ENCODE measurements around the gene FBXW11.

Gene FBXW11

DNA sequence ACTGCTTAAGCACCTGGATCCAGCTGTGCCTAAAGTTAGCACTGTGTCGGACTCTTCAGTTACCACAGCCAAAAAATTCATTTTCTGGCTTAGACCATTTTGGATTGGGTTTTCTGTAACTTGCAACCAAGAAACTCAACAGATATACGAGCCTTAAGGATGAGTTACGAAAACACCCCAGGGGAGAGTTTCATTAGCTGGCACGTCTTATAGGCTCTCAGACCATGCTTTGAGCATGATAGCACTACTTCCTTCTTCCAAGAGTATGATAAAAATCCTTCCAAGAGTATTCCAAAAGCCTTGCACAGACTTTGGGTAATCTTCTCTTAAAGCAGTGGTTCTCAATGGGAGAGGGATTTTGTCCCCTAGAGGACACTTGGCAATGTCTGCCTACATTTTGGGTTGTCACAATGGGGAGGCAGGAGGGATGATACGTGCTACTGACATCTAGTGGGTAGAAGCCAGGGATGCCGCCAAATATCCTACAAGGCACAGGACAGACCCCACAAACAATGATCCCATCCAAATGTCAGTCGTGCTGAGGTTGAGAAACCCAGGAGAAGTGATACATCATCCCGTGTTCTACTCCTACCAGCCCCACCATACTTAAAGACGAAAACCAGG, 156.0 kb downstream of the FBXW11 start:
- Histone ChIP-seq H3K4me1 (ENCODE audit: control insufficient read depth in 1 of 2, insufficient read depth in 2 of 2, low read length in 2 of 2) (no peaks in the 10 kb centered on the region), H3K9ac (ENCODE audit: low read depth in 1 of 2, low read length in 2 of 2) (no peak overlapping the region), H3K27ac (ENCODE audit: low read depth, low read length) (no peak overlapping the region), H3K4me3 (ENCODE audit: low read depth in 1 of 2, low read length in 2 of 2) (no peak overlapping the region), H3K36me3 (ENCODE audit: control insufficient read depth in 1 of 2, insufficient read depth in 2 of 2, low read length in 2 of 2) (no peaks in the 10 kb centered on the region), H3K27me3 (ENCODE audit: control insufficient read depth in 1 of 2, insufficient read depth in 2 of 2, low read length in 2 of 2) (no peaks in the 10 kb centered on the region), H3K9me3 (ENCODE audit: control insufficient read depth in 1 of 2, low read length in 2 of 2) (no peaks in the 10 kb centered on the region)

- Histone ChIP-seq H3K36me3 (ENCODE audit: control insufficient read depth in 1 of 2, insufficient read depth in 2 of 2, low read length in 2 of 2) (no peaks in the 10 kb centered on the region), H3K9ac (ENCODE audit: low read depth in 1 of 2, low read length in 2 of 2) (no peak overlapping the region), H3K27ac (ENCODE audit: low read depth, low read length) (no peak overlapping the region), H3K4me1 (ENCODE audit: control insufficient read depth in 1 of 2, insufficient read depth in 2 of 2, low read length in 2 of 2) (no peaks in the 10 kb centered on the region), H3K9me3 (ENCODE audit: control insufficient read depth in 1 of 2, low read length in 2 of 2) (no peaks in the 10 kb centered on the region), H3K27me3 (ENCODE audit: control insufficient read depth in 1 of 2, insufficient read depth in 2 of 2, low read length in 2 of 2) (no peaks in the 10 kb centered on the region), H3K4me3 (ENCODE audit: low read depth in 1 of 2, low read length in 2 of 2) (no peak overlapping the region)
Measured at GRCh38 chr5:171849585-171850323, 156.7 kb downstream of the FBXW11 start.

- H3K9ac ChIP-seq (ENCODE audit: low read depth in 1 of 2, low read length in 2 of 2), result no peak overlapping the region
- no peaks in the 10 kb centered on the region for H3K27me3 ChIP-seq (ENCODE audit: control insufficient read depth in 1 of 2, insufficient read depth in 2 of 2, low read length in 2 of 2)
- no peaks in the 10 kb centered on the region for H3K4me1 ChIP-seq (ENCODE audit: control insufficient read depth in 1 of 2, insufficient read depth in 2 of 2, low read length in 2 of 2)
- no peaks in the 10 kb centered on the region for H3K36me3 ChIP-seq (ENCODE audit: control insufficient read depth in 1 of 2, insufficient read depth in 2 of 2, low read length in 2 of 2)
- no peaks in the 10 kb centered on the region for H3K9me3 ChIP-seq (ENCODE audit: control insufficient read depth in 1 of 2, low read length in 2 of 2)
- no peak overlapping the region for H3K27ac ChIP-seq (ENCODE audit: low read depth, low read length)
- no peak overlapping the region for H3K4me3 ChIP-seq (ENCODE audit: low read depth in 1 of 2, low read length in 2 of 2)
Measured at GRCh38 chr5:171848911-171849520, 157.4 kb downstream of the FBXW11 start.

GRCh38 chr5:171848486-171848885, 158.0 kb downstream of the FBXW11 start:
- Histone ChIP-seq H3K27me3 (ENCODE audit: control insufficient read depth in 1 of 2, insufficient read depth in 2 of 2, low read length in 2 of 2) (no peaks in the 10 kb centered on the region), H3K4me3 (ENCODE audit: low read depth in 1 of 2, low read length in 2 of 2) (no peak overlapping the region), H3K27ac (ENCODE audit: low read depth, low read length) (no peak overlapping the region), H3K9ac (ENCODE audit: low read depth in 1 of 2, low read length in 2 of 2) (no peak overlapping the region), H3K9me3 (ENCODE audit: control insufficient read depth in 1 of 2, low read length in 2 of 2) (no peaks in the 10 kb centered on the region), H3K4me1 (ENCODE audit: control insufficient read depth in 1 of 2, insufficient read depth in 2 of 2, low read length in 2 of 2) (no peaks in the 10 kb centered on the region), H3K36me3 (ENCODE audit: control insufficient read depth in 1 of 2, insufficient read depth in 2 of 2, low read length in 2 of 2) (no peaks in the 10 kb centered on the region)

GRCh38 chr5:171848006-171848405, 158.4 kb downstream of the FBXW11 start:
- Histone ChIP-seq H3K9me3 (ENCODE audit: control insufficient read depth in 1 of 2, low read length in 2 of 2) (no peaks in the 10 kb centered on the region), H3K36me3 (ENCODE audit: control insufficient read depth in 1 of 2, insufficient read depth in 2 of 2, low read length in 2 of 2) (no peaks in the 10 kb centered on the region), H3K27ac (ENCODE audit: low read depth, low read length) (no peak overlapping the region), H3K4me1 (ENCODE audit: control insufficient read depth in 1 of 2, insufficient read depth in 2 of 2, low read length in 2 of 2) (no peaks in the 10 kb centered on the region), H3K9ac (ENCODE audit: low read depth in 1 of 2, low read length in 2 of 2) (no peak overlapping the region), H3K4me3 (ENCODE audit: low read depth in 1 of 2, low read length in 2 of 2) (no peak overlapping the region), H3K27me3 (ENCODE audit: control insufficient read depth in 1 of 2, insufficient read depth in 2 of 2, low read length in 2 of 2) (no peaks in the 10 kb centered on the region)

GRCh38 chr5:171847026-171847425, 159.4 kb downstream of the FBXW11 start:
- H3K4me3 ChIP-seq (ENCODE audit: low read depth in 1 of 2, low read length in 2 of 2), result no peak overlapping the region
- no peak overlapping the region for H3K9ac ChIP-seq (ENCODE audit: low read depth in 1 of 2, low read length in 2 of 2)
- H3K36me3 ChIP-seq (ENCODE audit: control insufficient read depth in 1 of 2, insufficient read depth in 2 of 2, low read length in 2 of 2), result no peaks in the 10 kb centered on the region
- H3K4me1 ChIP-seq (ENCODE audit: control insufficient read depth in 1 of 2, insufficient read depth in 2 of 2, low read length in 2 of 2), result peaks cover 0 to 4% of the 10 kb centered on the region in 2 donors
- no peak overlapping the region for H3K27ac ChIP-seq (ENCODE audit: low read depth, low read length)
- H3K9me3 ChIP-seq (ENCODE audit: control insufficient read depth in 1 of 2, low read length in 2 of 2), result no peaks in the 10 kb centered on the region
- H3K27me3 ChIP-seq (ENCODE audit: control insufficient read depth in 1 of 2, insufficient read depth in 2 of 2, low read length in 2 of 2), result no peaks in the 10 kb centered on the region

DNA sequence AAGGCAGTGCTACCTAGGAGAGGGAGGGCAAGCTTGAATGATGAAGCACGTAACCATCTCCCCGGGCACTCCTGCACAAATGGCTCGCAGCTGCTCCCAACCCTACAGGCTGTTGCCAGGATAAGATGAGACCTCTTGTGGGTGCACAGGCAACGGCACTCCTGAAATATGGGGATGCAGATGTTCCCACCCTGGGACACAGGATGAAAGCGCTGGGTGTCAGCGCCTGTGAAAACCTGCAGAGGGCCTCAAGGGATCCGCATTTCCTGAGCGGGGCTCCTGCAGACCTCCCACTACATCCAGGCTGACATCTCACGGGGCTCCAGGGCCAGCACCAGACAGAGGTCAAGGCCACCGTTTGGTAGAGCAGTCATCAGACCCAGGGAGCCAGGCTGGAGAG, 160.1 kb downstream of the FBXW11 start:
- Histone ChIP-seq H3K9ac (ENCODE audit: low read depth in 1 of 2, low read length in 2 of 2) (no peak overlapping the region), H3K27ac (ENCODE audit: low read depth, low read length) (no peak overlapping the region), H3K9me3 (ENCODE audit: control insufficient read depth in 1 of 2, low read length in 2 of 2) (no peaks in the 10 kb centered on the region), H3K4me3 (ENCODE audit: low read depth in 1 of 2, low read length in 2 of 2) (no peak overlapping the region), H3K4me1 (ENCODE audit: control insufficient read depth in 1 of 2, insufficient read depth in 2 of 2, low read length in 2 of 2) (peaks cover 0 to 4% of the 10 kb centered on the region in 2 donors), H3K27me3 (ENCODE audit: control insufficient read depth in 1 of 2, insufficient read depth in 2 of 2, low read length in 2 of 2) (no peaks in the 10 kb centered on the region), H3K36me3 (ENCODE audit: control insufficient read depth in 1 of 2, insufficient read depth in 2 of 2, low read length in 2 of 2) (no peaks in the 10 kb centered on the region)

DNA sequence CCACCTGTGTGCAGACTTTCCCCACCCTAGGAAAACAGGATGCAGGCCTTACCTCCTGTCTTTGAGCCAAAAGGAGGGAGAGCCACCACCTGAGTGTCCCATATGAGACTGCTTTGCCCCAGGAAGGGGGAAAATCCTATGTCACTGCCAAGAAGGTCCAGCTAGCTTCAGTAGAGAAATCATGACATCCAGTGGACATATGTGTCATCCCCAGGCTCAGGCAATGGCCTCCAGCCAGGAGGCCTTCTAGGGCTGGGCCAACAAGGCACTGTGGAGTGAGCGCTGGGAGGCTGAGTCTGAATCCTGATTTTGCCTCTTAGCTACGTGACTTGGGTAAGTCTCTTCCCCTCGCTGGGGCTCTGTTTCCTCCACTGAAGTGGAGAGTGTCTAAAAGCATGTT, 160.6 kb downstream of the FBXW11 start:
- no peaks in the 10 kb centered on the region for H3K36me3 ChIP-seq (ENCODE audit: control insufficient read depth in 1 of 2, insufficient read depth in 2 of 2, low read length in 2 of 2)
- H3K27me3 ChIP-seq (ENCODE audit: control insufficient read depth in 1 of 2, insufficient read depth in 2 of 2, low read length in 2 of 2), result no peaks in the 10 kb centered on the region
- H3K4me3 ChIP-seq (ENCODE audit: low read depth in 1 of 2, low read length in 2 of 2), result no peak overlapping the region
- H3K4me1 ChIP-seq (ENCODE audit: control insufficient read depth in 1 of 2, insufficient read depth in 2 of 2, low read length in 2 of 2), result peaks cover 0 to 4% of the 10 kb centered on the region in 2 donors
- no peak overlapping the region for H3K9ac ChIP-seq (ENCODE audit: low read depth in 1 of 2, low read length in 2 of 2)
- H3K9me3 ChIP-seq (ENCODE audit: control insufficient read depth in 1 of 2, low read length in 2 of 2), result no peaks in the 10 kb centered on the region
- no peak overlapping the region for H3K27ac ChIP-seq (ENCODE audit: low read depth, low read length)

- H3K9ac ChIP-seq (ENCODE audit: low read depth in 1 of 2, low read length in 2 of 2), result no peak overlapping the region
- no peaks in the 10 kb centered on the region for H3K27me3 ChIP-seq (ENCODE audit: control insufficient read depth in 1 of 2, insufficient read depth in 2 of 2, low read length in 2 of 2)
- no peak overlapping the region for H3K4me3 ChIP-seq (ENCODE audit: low read depth in 1 of 2, low read length in 2 of 2)
- H3K9me3 ChIP-seq (ENCODE audit: control insufficient read depth in 1 of 2, low read length in 2 of 2), result no peaks in the 10 kb centered on the region
- peaks cover 0 to 4% of the 10 kb centered on the region in 2 donors for H3K4me1 ChIP-seq (ENCODE audit: control insufficient read depth in 1 of 2, insufficient read depth in 2 of 2, low read length in 2 of 2)
- H3K27ac ChIP-seq (ENCODE audit: low read depth, low read length), result no peak overlapping the region
- H3K36me3 ChIP-seq (ENCODE audit: control insufficient read depth in 1 of 2, insufficient read depth in 2 of 2, low read length in 2 of 2), result no peaks in the 10 kb centered on the region
Measured at GRCh38 chr5:171845040-171845630, 161.3 kb downstream of the FBXW11 start.

GRCh38 chr5:171842777-171843328, 163.6 kb downstream of the FBXW11 start:
- Histone ChIP-seq H3K9me3 (ENCODE audit: control insufficient read depth in 1 of 2, low read length in 2 of 2) (no peaks in the 10 kb centered on the region), H3K4me3 (ENCODE audit: low read depth in 1 of 2, low read length in 2 of 2) (no peak overlapping the region), H3K9ac (ENCODE audit: low read depth in 1 of 2, low read length in 2 of 2) (no peak overlapping the region), H3K4me1 (ENCODE audit: control insufficient read depth in 1 of 2, insufficient read depth in 2 of 2, low read length in 2 of 2) (peaks cover 0 to 4% of the 10 kb centered on the region in 2 donors), H3K27me3 (ENCODE audit: control insufficient read depth in 1 of 2, insufficient read depth in 2 of 2, low read length in 2 of 2) (no peaks in the 10 kb centered on the region), H3K36me3 (ENCODE audit: control insufficient read depth in 1 of 2, insufficient read depth in 2 of 2, low read length in 2 of 2) (no peaks in the 10 kb centered on the region), H3K27ac (ENCODE audit: low read depth, low read length) (no peak overlapping the region)
